SKM-1 treated with dmso at 0.1 percent for 144 hours (cell line): ENCODE results near the gene GPR35.

Source experiments
- DNase-seq: peaks from one replicate; lab custom pipeline; 2025; ENCODE audit not compliant: unreplicated experiment; lab: John Stamatoyannopoulos, UW

Gene GPR35

DNA sequence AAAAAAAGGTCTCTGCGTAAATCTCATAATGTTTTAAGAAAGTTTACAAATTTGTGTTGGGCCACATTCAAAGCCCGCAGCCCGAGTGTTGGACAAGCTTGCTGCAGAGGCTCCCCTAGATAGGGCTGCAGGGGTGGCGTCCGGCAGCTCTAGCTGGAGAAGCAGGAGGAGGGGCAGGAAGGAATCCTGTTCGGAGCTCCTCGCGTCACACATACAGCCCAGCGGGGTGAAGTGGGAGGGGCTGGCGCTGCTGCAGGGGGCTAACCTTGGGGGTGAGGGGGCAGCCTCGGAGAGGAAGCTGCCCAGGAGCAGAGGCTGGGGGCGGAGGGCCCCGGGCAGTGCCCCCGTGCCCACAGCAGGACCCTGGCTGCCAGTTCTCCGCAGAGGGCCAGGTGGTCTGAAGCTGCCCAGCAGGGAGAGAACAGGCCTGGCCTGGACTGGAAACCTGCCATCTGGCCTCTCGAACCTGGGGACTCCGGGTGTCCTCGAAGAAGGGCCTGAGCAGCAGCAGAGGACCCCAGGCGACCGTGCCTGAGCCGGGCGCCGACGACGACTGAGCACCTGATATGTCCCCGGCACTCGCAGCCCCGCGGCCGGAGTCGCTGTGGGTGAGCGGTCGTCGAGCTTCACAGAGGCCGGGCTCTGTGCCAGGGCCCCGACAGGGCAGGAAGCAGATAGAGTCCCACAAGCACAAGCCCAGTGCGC is 2.6 kb upstream of the GPR35 start:
- DNase-seq, result no peak

DNA sequence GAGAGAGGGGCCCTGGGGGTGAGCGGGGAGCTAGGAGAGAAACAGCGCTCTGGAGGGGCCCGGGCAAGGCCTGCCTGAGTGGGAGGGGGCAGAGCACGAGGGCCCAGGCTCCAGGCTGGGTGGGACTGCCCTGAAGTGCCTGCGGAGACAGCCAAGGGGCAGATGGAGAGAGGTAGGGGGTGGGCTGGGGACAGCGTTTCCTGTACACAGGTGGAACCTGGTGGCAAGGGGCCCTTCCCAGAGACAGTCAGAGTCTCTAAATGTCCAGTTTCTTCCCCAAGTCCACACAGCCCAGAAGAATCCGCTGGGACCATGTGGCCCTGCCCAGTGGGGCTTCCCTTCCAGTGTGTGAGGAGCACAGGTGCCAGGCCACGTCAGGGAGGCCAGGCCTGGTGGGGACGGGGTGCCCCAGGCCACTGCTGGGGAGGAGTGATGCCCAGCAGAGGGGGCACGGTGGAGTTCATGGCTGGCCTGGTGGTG is 1.7 kb upstream of the GPR35 start:
- DNase-seq, result no peak

DNA sequence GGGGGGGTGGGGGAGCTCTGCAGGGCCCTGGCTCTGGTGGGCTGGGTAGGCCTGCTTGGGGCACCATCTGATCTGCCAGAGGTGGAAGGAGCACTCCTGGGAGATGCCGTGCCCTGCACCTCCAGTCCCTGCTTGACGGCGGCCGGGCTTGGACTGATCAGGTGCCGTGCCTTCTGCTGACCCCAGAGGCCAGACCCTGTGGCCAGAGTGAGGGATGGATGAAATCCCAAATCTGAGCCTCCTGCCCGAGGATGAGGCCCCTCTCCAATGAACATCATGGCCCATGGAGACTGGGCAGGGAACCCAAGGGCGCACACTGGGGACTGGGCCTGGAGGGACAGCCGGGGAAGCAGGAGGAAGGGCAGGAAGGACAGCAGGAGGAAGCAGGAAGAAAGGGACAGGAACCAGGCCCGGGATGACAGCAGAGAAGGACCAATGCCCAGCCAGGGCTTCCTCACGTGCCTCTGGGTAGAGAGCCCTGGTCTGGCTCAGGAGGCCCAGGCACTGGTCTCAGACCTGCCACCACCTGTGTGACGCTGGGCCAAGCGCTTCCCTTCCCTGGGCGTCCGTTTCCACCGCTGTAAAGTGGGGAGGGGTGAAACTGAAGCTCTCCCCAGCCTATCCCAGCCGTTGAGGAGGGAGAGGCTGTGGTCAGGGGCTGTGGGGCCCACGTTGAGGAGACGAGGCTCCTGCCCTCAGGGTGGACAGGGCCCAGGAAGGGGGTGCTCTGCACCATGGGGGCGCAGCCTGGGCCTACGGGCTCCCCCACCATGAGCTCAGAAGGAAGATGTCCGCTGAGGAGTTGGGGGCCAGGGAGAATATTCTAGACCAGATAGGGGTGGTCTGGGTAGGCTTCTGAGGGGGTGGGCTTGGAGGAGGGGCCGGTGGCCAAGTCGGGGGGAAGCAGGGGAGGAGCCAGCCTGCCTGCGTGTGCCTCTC is 1.0 kb upstream of the GPR35 start:
- DNase-seq, result peak; percentile 36

DNA sequence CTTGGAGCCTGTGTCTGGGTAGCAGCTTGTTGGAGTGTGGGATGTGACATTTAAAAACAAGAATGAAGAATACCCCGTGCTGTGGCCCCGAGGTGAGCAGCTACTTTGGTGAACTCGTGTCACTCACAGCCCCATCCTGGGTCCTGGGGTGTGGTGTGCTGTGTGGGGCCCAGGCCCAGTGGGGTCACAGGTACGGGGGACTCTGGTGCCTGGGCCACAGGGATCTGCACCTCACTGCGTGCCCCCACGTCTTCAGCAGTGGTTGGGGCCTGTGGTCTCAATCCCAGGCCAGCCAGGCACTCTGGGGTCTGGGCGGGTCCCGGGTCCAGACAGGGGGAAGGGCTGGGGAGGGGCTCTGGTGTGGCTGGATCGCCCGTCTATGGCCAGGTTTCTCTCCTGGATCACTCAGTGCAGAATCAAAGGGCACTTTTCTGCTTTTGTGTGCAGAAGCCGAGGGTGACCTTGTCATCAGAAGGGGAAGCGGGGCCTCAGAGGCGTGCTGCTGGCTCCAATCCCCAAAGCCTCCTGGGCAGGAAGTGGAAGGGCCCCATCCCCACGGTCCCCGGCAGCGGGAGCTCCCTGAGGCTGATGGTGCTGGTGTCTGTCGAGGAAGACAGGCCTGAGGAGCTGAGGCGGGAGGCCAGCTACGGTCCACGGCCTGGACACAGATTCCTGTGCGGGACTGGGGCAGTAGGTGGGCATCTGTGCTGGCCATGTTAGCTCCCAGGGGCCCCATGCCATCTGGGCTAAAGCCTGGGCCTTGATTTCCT is 1.4 kb downstream of the GPR35 start:
- DNase-seq, result peak; percentile 93

DNA sequence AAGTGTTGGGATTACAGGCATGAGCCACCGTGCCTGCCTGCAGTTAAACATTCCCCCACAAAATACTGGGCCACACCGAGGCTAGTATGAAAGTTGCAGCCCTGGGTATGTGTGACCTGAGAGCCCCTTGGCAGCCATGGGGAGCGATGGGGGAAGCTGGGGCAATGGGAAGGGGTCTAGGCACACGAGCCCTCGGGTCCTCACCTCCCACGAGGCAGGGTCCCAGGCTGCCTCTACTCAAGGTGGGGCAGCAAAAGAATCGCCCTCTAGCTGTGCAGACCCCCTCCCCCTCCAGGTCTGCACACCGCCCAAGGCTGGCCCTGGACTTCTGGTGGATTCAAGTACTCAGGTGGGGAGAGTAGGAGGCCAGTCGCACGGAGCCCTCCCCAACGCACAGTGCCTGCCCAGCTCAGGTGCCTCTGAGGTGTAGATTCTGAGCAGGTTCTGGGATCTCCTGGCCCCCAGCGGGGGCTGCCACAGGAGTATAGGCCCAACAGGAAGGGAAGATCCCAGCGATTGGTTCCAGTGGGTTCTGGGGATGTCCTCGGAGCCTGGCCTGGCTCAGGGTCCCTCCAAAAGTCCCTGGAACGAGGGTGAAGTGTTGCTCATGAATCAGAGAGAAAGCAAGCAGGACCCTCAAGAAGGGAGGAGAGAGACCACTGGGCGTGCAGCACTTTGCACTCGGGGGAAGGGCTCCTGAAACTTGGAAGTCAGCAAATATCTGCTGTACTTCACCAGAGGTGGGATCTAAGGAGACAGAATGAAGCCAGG is 2.6 kb downstream of the GPR35 start:
- DNase-seq, result no peak

DNA sequence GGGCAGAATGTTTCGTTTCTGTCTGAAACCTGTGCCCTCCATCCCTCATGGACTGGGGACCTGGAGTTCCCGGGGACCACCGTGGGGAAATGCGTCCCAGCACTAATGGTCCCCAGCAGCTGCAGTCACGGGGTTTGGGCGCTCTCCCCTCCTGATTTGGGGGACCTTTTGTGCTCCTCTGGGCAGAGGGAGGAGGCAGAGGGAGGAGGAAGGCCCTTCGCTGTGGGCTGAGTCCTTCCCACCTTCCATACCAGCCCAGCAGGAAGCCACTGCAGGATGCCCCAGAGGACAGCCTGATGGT is 3.2 kb downstream of the GPR35 start:
- no peak for DNase-seq

DNA sequence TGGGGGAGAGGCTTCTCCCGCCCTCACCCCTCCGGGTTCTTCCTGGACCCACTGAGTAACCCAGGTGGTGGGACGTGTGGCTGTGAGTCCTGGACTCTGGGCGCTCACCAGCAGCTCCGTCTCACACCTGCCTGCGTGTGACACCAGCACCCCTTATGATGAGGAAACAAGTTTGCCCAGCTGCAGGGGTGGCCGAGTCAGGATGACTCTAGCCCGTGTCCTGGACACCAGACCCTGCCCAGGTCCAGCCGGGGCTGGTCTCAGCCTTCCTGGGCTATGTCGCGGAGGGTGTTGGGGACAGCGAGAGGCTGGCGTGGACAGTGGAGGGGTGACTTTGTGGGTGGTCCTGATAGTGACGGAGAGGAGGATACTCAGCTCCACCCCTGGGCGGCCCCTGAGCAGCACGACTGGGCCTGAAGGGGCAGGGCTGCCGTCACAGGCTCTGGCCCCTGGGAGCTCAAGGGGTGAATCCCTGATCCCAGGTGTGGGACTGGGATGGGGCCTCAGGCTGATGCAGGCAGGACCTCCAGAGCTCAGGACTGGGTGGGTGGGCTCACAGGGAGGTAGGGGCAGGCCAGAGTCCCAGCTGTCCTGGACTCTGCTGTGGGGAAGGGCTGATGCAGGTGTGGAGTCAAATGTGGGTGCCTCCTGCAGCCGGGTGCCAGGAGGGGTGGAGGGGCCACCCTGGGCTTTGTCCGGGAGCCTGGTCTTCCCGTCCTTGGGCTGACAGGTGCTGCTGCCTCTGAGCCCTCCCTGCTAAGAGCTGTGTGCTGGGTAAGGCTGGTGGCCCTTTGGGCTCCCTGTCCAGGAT is 3.7 kb downstream of the GPR35 start:
- no peak for DNase-seq

DNA sequence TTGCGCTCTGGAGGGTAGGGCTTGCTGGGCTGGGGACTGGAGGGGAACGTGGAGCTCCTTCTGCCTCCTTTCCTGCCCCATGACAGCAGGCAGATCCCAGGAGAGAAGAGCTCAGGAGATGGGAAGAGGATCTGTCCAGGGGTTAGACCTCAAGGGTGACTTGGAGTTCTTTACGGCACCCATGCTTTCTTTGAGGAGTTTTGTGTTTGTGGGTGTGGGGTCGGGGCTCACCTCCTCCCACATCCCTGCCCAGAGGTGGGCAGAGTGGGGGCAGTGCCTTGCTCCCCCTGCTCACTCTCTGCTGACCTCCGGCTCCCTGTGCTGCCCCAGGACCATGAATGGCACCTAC is 4.3 kb downstream of the GPR35 start:
- DNase-seq, result no peak

DNA sequence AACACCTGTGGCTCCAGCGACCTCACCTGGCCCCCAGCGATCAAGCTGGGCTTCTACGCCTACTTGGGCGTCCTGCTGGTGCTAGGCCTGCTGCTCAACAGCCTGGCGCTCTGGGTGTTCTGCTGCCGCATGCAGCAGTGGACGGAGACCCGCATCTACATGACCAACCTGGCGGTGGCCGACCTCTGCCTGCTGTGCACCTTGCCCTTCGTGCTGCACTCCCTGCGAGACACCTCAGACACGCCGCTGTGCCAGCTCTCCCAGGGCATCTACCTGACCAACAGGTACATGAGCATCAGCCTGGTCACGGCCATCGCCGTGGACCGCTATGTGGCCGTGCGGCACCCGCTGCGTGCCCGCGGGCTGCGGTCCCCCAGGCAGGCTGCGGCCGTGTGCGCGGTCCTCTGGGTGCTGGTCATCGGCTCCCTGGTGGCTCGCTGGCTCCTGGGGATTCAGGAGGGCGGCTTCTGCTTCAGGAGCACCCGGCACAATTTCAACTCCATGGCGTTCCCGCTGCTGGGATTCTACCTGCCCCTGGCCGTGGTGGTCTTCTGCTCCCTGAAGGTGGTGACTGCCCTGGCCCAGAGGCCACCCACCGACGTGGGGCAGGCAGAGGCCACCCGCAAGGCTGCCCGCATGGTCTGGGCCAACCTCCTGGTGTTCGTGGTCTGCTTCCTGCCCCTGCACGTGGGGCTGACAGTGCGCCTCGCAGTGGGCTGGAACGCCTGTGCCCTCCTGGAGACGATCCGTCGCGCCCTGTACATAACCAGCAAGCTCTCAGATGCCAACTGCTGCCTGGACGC is 4.9 kb downstream of the GPR35 start:
- DNase-seq, result no peak

DNA sequence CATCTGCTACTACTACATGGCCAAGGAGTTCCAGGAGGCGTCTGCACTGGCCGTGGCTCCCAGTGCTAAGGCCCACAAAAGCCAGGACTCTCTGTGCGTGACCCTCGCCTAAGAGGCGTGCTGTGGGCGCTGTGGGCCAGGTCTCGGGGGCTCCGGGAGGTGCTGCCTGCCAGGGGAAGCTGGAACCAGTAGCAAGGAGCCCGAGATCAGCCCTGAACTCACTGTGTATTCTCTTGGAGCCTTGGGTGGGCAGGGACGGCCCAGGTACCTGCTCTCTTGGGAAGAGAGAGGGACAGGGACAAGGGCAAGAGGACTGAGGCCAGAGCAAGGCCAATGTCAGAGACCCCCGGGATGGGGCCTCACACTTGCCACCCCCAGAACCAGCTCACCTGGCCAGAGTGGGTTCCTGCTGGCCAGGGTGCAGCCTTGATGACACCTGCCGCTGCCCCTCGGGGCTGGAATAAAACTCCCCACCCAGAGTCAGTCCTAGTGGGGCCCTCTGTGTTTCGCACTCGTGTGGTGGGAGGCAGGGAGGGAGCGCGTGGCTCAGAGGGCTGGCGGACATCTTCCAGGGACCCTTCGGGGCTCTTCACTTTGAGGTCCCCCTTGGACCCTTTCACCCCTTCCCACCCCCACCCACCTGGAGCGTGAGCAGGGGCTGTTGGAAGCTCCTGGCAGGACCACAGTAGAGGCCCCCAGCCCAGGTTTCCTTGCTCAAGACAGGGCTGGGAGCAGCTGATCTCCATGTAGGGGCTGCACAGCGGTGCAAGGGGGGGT is 5.7 kb downstream of the GPR35 start:
- DNase-seq, result no peak

DNA sequence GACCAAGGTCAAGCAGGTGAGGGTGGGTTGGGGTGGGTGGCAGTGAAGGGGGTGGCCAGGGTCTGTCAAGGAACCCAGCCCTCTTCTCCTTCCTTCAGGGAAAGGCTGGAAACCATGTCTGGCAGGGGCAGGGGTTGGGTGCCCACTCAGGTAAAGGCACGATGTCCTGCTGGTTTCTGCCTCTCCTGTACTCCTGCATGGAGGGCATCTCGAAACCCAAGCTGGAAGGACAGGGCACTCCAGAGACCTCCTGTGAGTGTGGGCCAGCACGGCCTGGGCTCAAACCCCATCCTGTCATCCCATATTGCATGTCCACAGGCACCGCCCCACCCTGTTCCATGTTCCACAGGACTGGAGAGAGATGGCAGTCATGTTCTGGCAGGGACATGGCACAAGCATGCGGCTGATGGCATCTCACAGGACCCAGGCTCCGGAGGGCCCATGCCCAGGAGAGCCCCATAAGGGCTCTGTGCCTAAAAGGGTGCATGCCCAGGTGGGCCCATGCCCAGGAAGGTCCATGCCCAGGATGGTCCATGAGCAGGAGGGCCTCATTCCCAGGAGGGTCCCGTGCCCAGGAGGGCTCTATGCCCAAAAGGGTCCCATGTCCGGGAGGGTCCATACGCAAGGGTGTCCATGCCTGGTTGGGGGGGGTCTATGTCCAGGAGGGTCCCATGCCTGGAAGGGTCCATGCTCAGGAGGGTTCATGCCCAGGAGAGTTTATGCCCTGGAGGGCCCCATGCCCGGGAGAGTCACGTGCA is 6.4 kb downstream of the GPR35 start:
- no peak for DNase-seq

DNA sequence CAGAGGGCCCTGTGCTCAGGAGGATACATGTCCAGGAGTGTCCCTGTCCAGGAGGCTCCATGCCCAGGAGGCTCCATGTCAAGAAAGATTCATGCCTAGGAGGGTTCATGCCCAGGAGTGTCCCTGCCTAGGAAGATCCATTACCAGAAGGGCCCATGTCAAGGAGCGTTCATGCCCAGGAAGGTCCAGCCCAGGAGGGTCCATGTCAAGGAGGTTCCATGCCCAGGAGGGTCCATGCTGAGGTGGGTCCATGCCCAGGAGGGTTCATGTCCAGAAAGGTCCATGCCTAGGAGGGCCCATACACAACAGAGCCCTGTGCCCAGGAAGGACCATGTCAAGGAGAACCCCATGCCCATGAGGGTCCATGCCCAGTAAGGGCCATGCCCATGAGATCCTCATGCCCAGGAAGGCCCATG is 7.0 kb downstream of the GPR35 start:
- no peak for DNase-seq

DNA sequence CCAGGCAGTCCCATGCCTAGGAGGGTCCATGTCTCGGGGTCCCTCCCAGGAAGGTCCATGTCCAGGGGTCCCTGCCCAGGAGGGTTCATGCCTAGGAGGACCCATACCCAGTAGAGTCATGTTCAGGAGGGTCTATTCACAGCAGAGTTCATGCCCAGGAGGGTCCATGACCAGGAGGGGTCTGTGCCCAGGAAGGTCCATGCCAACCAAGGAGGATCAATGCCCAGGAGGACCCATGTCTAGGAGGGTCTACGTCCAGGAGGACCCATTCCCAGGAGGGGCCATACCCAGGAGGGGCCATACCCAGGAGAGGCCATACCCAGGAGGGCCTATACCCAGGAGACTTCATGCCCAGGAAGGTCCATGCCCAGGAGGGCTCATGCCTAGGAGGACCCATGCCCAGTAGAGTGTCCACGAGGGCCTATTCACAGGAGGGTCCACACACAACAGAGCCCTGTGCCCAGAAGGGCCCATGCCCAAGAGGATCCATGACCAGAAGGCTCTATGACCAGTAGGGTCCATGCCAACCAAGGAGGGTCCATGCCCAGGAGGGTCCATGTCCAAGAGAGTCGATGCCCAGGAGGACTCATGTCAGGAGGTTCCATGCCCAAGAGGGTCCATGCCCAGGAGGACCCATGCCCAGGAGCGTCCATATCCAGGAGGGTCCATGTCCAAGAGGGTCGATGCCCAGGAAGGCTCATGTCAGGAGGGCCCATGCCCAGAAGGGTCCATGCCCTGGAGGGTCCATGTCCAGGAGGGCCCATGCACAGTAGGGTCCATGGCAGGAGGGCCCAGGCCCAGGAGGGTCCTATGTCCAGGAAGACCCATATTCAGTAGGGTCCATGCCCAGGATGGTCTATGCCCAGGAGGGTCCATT is 10.1 kb downstream of the GPR35 start:
- DNase-seq, result no peak

DNA sequence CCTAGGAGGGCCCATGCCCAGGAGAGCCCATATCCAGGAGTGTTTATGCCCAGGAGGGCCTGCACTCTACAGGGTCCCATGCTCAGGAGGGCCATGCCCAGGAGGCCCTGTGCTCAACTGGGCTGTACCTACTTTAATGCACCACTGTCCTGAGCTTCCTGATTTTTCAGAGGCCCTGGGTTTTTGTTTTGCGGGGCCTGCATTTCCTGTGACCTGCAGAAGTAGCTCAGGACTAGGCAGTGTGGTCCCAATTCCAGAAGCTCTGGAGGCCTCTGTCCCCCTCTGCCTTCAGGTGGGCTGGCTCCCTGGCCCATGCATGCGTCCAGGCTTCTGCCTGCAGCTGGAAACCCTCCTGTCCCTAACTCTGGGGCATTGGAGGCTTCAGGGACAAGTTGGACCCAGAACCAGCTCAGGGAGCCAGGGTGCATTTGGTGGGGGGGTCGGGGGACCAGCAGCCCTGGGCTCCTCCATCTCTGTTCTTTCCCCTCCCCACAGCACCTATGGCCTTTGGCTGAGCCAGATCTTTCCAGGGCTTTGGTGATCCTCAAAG is 10.8 kb downstream of the GPR35 start:
- DNase-seq, result no peak

DNA sequence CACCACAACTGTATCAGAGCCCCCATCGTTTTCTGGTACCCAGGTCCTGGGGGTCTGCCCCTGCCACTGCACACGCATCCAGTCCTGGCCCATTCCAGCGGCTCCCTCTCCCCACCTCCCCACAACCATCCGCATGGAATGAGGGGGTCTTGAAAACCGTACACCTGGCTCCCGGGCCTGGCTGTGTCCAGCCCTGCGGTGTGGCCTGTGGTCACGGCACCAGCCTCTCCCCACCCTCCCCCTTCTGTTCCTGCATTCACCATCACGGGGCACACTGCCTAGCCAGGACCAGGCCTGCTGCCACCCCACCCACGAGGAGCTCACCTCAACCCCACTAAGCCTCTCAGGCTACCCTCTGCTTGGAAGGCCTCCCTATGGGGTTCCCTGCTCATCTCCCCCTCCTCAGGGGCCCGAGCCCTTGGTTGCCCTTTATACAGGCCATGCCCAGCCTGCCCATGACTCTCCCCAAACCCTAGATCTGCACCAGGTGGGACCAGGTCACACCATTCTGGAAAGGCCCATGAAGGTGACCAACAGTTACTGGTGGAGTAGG is 11.4 kb downstream of the GPR35 start:
- DNase-seq, result no peak
